Vagina (tissue), 2 donors: ENCODE data around the gene METTL1.

ENCODE experiments used
- POLR2A ChIP-seq, 2 donors: fragments of 450-650 bp; IDR thresholded peaks; one replicate each; pipeline ENCODE4 v1.6.1; 2017; ENCODE audit warnings: antibody characterized with exemption in 2 of 2, mild to moderate bottlenecking in 2 of 2, moderate library complexity in 2 of 2
- POLR2AphosphoS5 ChIP-seq, 2 donors: sonication (generic); formaldehyde crosslinking; IDR thresholded peaks; one replicate each; pipeline ENCODE4 v1.9.0; 2017; ENCODE audit warnings: antibody characterized with exemption in 2 of 2, mild to moderate bottlenecking in 2 of 2, low read depth in 1 of 2; ENCODE audit not compliant: insufficient read depth in 1 of 2
- TF ChIP-seq, protein P1 (sequence below), 3 experiments: fragments of 450-650 bp in 2 of 3; fragments of 200-600 bp in 1 of 3; sonication (generic) in 1 of 3; IDR thresholded peaks; one replicate each; pipeline ENCODE4 v1.5.1; 2017 to 2019; ENCODE audit warnings: antibody characterized with exemption in 3 of 3, mild to moderate bottlenecking in 2 of 3, moderate library complexity in 2 of 3

DNA sequence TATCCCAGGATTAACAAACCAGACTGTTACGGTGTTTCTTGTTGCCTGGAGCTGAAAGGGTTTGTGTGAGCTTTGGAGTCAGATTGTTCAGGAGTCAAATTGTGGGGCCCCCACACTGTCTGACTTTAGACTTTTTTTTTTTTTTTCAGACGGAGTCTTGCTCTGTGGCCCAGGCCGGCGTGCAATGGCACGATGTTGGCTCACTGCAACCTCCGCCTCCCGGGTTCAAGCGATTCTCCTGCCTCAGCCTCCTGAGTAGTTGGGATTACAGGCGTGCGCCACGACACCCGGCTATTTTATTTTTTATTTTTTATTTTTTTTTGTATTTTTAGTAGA, 11.5 kb upstream of the METTL1 start:
- TF ChIP-seq, protein P1, sequence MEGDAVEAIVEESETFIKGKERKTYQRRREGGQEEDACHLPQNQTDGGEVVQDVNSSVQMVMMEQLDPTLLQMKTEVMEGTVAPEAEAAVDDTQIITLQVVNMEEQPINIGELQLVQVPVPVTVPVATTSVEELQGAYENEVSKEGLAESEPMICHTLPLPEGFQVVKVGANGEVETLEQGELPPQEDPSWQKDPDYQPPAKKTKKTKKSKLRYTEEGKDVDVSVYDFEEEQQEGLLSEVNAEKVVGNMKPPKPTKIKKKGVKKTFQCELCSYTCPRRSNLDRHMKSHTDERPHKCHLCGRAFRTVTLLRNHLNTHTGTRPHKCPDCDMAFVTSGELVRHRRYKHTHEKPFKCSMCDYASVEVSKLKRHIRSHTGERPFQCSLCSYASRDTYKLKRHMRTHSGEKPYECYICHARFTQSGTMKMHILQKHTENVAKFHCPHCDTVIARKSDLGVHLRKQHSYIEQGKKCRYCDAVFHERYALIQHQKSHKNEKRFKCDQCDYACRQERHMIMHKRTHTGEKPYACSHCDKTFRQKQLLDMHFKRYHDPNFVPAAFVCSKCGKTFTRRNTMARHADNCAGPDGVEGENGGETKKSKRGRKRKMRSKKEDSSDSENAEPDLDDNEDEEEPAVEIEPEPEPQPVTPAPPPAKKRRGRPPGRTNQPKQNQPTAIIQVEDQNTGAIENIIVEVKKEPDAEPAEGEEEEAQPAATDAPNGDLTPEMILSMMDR (IDR thresholded peaks at IDR 0.05): no peak
- no peak for TF ChIP-seq POLR2AphosphoS5 (IDR thresholded peaks at IDR 0.05; ENCODE audit: insufficient read depth in 1 of 2, low read depth in 1 of 2)
- TF ChIP-seq POLR2A (IDR thresholded peaks at IDR 0.05): no peak
